ENCODE measurements around the gene ODF2L. TPM values are rescaled to one million over a fixed set of nuclear protein-coding genes. Genes with fewer than 3 reads are reported as not detected.

The ODF2L gene
- total RNA-seq, 1 donor from 2014 or later: 43.9 TPM

GRCh38 chr1:86410879-86411278, 14.8 kb upstream of the ODF2L start:
- Mint-ChIP-seq H3K27me3 (ENCODE audit: low read depth) (no peaks in the 10 kb centered on the region), H3K4me3 (no peak overlapping the region), H3K36me3 (ENCODE audit: low read depth) (no peaks in the 10 kb centered on the region), H3K27ac (ENCODE audit: unreplicated experiment) (no peak overlapping the region), H3K9me3 (no peaks in the 10 kb centered on the region), H3K4me1 (no peaks in the 10 kb centered on the region)
- no peak for DNase-seq (ENCODE audit: low read depth, low spot score)
- no peak for TF ChIP-seq CTCF (conservative IDR thresholded peaks at IDR 0.05)

GRCh38 chr1:86409416-86410021, 13.4 kb upstream of the ODF2L start:
- Mint-ChIP-seq H3K27me3 (ENCODE audit: low read depth) (no peaks in the 10 kb centered on the region), H3K36me3 (ENCODE audit: low read depth) (no peaks in the 10 kb centered on the region), H3K9me3 (no peaks in the 10 kb centered on the region), H3K27ac (ENCODE audit: unreplicated experiment) (no peak overlapping the region), H3K4me3 (no peak overlapping the region), H3K4me1 (no peaks in the 10 kb centered on the region)
- no peak for TF ChIP-seq CTCF (conservative IDR thresholded peaks at IDR 0.05)
- no peak for DNase-seq (ENCODE audit: low read depth, low spot score)

- peaks cover 33% of the 10 kb centered on the region for H3K27me3 Mint-ChIP-seq (ENCODE audit: low read depth)
- peaks cover 5% of the 10 kb centered on the region for H3K36me3 Mint-ChIP-seq (ENCODE audit: low read depth)
- H3K4me3 Mint-ChIP-seq: peak overlapping the region; percentile 98
- no peak for TF ChIP-seq CTCF (conservative IDR thresholded peaks at IDR 0.05)
- peak overlapping the region; percentile 93 for H3K27ac Mint-ChIP-seq (ENCODE audit: unreplicated experiment)
- no peak for DNase-seq (ENCODE audit: low read depth, low spot score)
- peaks cover 35% of the 10 kb centered on the region for H3K4me1 Mint-ChIP-seq
- H3K9me3 Mint-ChIP-seq: peaks cover under 1% of the 10 kb centered on the region
Observed at GRCh38 chr1:86396498-86396890, 371 bp upstream of the ODF2L start.

- H3K27me3 Mint-ChIP-seq (ENCODE audit: low read depth): peaks cover 14% of the 10 kb centered on the region
- DNase-seq (ENCODE audit: low read depth, low spot score): no peak
- H3K36me3 Mint-ChIP-seq (ENCODE audit: low read depth): peaks cover 21% of the 10 kb centered on the region
- H3K4me1 Mint-ChIP-seq: peaks cover 39% of the 10 kb centered on the region
- peak overlapping the region; percentile 21 for H3K4me3 Mint-ChIP-seq
- H3K27ac Mint-ChIP-seq (ENCODE audit: unreplicated experiment): no peak overlapping the region
- no peak for TF ChIP-seq CTCF (conservative IDR thresholded peaks at IDR 0.05)
- peaks cover 5% of the 10 kb centered on the region for H3K9me3 Mint-ChIP-seq
Observed at GRCh38 chr1:86394416-86394815, 1.7 kb downstream of the ODF2L start.

GRCh38 chr1:86389307-86389706, 6.8 kb downstream of the ODF2L start:
- H3K4me1 Mint-ChIP-seq: peaks cover 22% of the 10 kb centered on the region
- no peaks in the 10 kb centered on the region for H3K27me3 Mint-ChIP-seq (ENCODE audit: low read depth)
- DNase-seq (ENCODE audit: low read depth, low spot score): no peak
- H3K27ac Mint-ChIP-seq (ENCODE audit: unreplicated experiment): peak overlapping the region; percentile 1
- peaks cover 5% of the 10 kb centered on the region for H3K9me3 Mint-ChIP-seq
- peaks cover 21% of the 10 kb centered on the region for H3K36me3 Mint-ChIP-seq (ENCODE audit: low read depth)
- no peak for TF ChIP-seq CTCF (conservative IDR thresholded peaks at IDR 0.05)
- H3K4me3 Mint-ChIP-seq: no peak overlapping the region

Data from neural crest cell (in vitro differentiated cells).